Thyroid gland (tissue), 4 donors: ENCODE results near the gene FLII. TPM values are rescaled to one million over a fixed set of nuclear protein-coding genes. Genes with fewer than 3 reads are reported as not detected.
A peak's percentile ranks its signal among the peaks of the same experiment; 100 is the strongest.
"Not testable (repeated sequence)": the region's sequence is repeated elsewhere in the genome, so short reads cannot be mapped to it uniquely, and the experiment has no call there.

ENCODE experiments used
- DNase-seq, 2 donors: peaks; one replicate each; pipeline ENCODE4 v3.0.0-alpha.2; 2019
- H3K27ac ChIP-seq, 3 donors: fragments of 200-600 bp; sonication (generic); 1 replicate in 2 of 3; 2 replicates in 1 of 3; pipeline ENCODE4 v1.5.1; 2016 to 2019; ENCODE audit warnings: mild to moderate bottlenecking in 1 of 3, moderate library complexity in 1 of 3
- H3K27me3 ChIP-seq: fragments of 200-600 bp; sonication (generic); one replicate; pipeline ENCODE4 v1.5.1; 2019
- H3K36me3 ChIP-seq, 2 donors: fragments of 200-600 bp; sonication (generic); one replicate each; pipeline ENCODE4 v1.5.1; 2016 to 2019
- H3K4me1 ChIP-seq, 2 donors: fragments of 200-600 bp; sonication (generic); one replicate each; pipeline ENCODE4 v1.5.1; 2017 to 2019
- H3K4me3 ChIP-seq, 3 donors: fragments of 200-600 bp; sonication (generic); replicated peaks in 1 of 3; 1 replicate in 2 of 3; 2 replicates in 1 of 3; pipeline ENCODE4 v1.5.1; 2016; ENCODE audit warnings: mild to moderate bottlenecking in 1 of 3
- H3K9me3 ChIP-seq: fragments of 200-600 bp; sonication (generic); one replicate; pipeline ENCODE4 v1.5.1; 2017
- CTCF ChIP-seq, 6 experiments: fragments of 200-600 bp in 3 of 6; fragments of 450-650 bp in 3 of 6; sonication (generic) in 3 of 6; IDR thresholded peaks; one replicate each; pipeline ENCODE4 v1.5.1; 2016 to 2019; ENCODE audit warnings: antibody characterized with exemption in 6 of 6, mild to moderate bottlenecking in 2 of 6, inconsistent platforms in 1 of 6, moderate library complexity in 1 of 6
- POLR2A ChIP-seq, 2 donors: fragments of 450-650 bp; IDR thresholded peaks; one replicate each; pipeline ENCODE4 v1.6.1; 2017; ENCODE audit warnings: antibody characterized with exemption in 2 of 2, mild to moderate bottlenecking in 2 of 2, moderate library complexity in 1 of 2
- WGBS, 2 donors: methylation state at CpG; one replicate each; pipeline ENCODE4 v1.1.5; 2017; 5-methylcytosine and 5-hydroxymethylcytosine counted together
- intact Hi-C: fragments of 100-400 bp; cut with DNase I; formaldehyde crosslinking; loops from one replicate; pipeline ENCODE4 v1.15.1; 2023
- total RNA-seq, 4 donors: library from RNA; depleted of rRNA; stranded (reverse); fragments of >200 nt; gene quantifications; one replicate each; pipeline ENCODE4 v1.2.3, GENCODE V29; 2016

FLII gene
- total RNA-seq, 4 donors from 2014 or later = 231 to 259 (median 241) TPM

DNA sequence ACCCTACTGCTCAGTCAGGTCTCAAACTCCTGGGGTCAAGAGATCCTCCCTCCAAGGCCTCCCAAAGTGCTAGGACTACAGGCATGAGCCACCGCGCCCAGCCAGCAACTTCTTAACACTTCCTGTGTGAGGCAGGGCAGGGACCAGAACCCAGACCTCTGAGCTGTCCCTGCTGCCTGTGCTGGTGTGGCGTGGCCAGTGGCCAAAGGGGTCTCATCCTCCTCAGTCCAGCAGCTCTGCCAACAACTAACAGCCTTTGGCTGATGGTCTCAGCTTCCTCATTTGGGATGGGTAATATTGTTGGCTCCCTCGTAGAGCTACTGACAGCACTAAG, 34.5 kb downstream of the FLII start:
- Histone ChIP-seq H3K36me3 (no peaks in the 10 kb centered on the region), H3K4me1 (peaks cover 12% of the 10 kb centered on the region in 2 donors), H3K9me3 (no peaks in the 10 kb centered on the region), H3K4me3 (no peak overlapping the region), H3K27me3 (no peaks in the 10 kb centered on the region), H3K27ac (peak overlapping the region in 1 of 3 donors; percentile 49)
- DNase-seq = no peak
- intact Hi-C loops = no loop called here
- TF ChIP-seq POLR2A (IDR thresholded peaks at IDR 0.05) (no peak), CTCF (IDR thresholded peaks at IDR 0.05) (no peak)
- WGBS, 2 donors = 78 to 93% methylated on average over 3 to 4 of the region's 4 CpGs

DNA sequence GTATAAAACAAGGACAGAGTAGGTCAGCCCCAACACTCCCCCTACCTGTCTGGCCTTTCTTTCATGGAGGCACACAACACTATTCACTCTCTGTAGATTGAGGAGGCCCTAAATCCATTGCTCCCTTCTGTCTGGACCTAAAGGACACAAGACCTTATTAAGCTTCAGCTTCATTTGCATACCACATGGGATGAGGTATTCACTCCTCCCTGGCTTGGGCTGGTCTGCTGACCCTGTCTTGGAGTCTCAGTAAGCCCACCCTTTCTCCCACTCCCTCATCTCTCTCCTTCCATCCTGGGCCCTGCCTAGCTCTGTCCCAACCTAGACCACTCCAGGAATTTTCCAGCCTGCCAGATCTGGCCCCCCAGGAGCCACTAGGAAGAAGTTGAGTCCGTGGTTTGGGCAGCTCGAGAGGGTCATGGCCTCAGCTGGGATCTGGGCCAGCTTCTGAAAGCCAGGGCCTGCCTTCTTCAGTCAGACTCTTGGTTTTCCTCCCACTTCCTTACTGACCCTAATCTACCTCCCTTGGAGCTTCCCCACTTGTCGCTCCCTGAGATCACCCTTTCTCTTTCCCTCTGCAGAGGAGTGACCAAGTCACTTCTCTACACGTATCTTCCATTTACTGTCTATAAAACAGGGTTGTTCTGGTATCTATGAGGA, 39.7 kb downstream of the FLII start:
- Histone ChIP-seq H3K4me1 (peaks cover 0 to 9% of the 10 kb centered on the region in 2 donors), H3K36me3 (no peaks in the 10 kb centered on the region), H3K9me3 (no peaks in the 10 kb centered on the region), H3K27me3 (no peaks in the 10 kb centered on the region), H3K4me3 (no peak overlapping the region), H3K27ac (no peak overlapping the region)
- peak; percentile 22 to 44 for DNase-seq
- intact Hi-C loops = loop anchor here (10.0 kb wide), 1 partner anchor 74 kb away; no protein-coding TSS in a partner anchor
- WGBS, 2 donors = 41% methylated on average over 4 of the region's 4 CpGs
- TF ChIP-seq POLR2A (IDR thresholded peaks at IDR 0.05) (no peak), CTCF (IDR thresholded peaks at IDR 0.05) (no peak)

GRCh38 chr17:18217412-18218015, 41.0 kb downstream of the FLII start:
- 11 to 13% methylated on average over 6 of the region's 6 CpGs for WGBS, 2 donors
- DNase-seq = peak; percentile 77
- Histone ChIP-seq H3K9me3 (no peaks in the 10 kb centered on the region), H3K27me3 (no peaks in the 10 kb centered on the region), H3K27ac (no peak overlapping the region), H3K4me1 (peaks cover 0 to 9% of the 10 kb centered on the region in 2 donors), H3K4me3 (no peak overlapping the region), H3K36me3 (no peaks in the 10 kb centered on the region)
- intact Hi-C loops = loop anchor here (10.0 kb wide), 1 partner anchor 73 kb away; no protein-coding TSS in a partner anchor
- TF ChIP-seq POLR2A (IDR thresholded peaks at IDR 0.05) (no peak), CTCF (IDR thresholded peaks at IDR 0.05) (peak; percentile 73 to 94 (median 86))

GRCh38 chr17:18216906-18217305, 41.6 kb downstream of the FLII start:
- 83 to 84% methylated on average over 11 of the region's 11 CpGs for WGBS, 2 donors
- intact Hi-C loops = loop anchor here (10.0 kb wide), 1 partner anchor 72 kb away; no protein-coding TSS in a partner anchor

DNA sequence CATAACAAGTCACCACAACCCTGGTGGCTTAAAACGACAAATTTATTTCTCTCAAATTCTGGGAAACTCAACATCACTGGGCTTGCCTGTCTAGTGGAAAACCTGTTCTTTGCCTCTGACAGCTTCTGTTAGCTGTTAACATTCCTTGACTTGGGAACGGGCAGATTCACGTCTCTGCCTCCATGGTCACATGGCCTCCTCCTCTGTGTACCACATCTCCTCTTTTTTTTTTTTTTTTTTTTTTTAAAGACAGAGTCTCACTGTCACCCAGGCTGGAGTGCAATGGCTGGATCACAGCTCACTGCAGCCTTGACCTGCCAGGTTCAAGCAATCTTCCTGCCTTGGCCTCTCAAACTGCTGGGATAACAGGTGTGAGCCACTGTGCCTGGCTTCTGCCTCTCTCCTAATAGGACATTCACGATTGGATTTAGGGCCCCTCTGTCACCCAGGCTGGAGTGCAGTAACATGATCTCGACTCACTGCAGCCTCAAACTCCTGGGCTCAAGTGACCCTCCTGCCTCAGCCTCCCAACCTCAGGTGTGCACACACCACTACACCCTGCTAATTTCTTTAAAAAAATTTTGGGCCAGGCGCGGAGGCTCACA, 44.8 kb downstream of the FLII start:
- 77 to 79% methylated on average over 7 of the region's 7 CpGs for WGBS, 2 donors
- intact Hi-C loops = loop anchor here (10.0 kb wide), 1 partner anchor 69 kb away; no protein-coding TSS in a partner anchor
- TF ChIP-seq CTCF (IDR thresholded peaks at IDR 0.05) = no peak
- no peak for TF ChIP-seq POLR2A (IDR thresholded peaks at IDR 0.05)
- Histone ChIP-seq H3K27ac (no peak overlapping the region), H3K36me3 (peaks cover 24 to 25% of the 10 kb centered on the region in 2 donors), H3K27me3 (no peaks in the 10 kb centered on the region), H3K9me3 (no peaks in the 10 kb centered on the region), H3K4me3 (no peak overlapping the region), H3K4me1 (peaks cover 0 to 3% of the 10 kb centered on the region in 2 donors)
- no peak for DNase-seq

More at GRCh38 chr17:18216906-18217305, 41.6 kb downstream of the FLII start:
- not testable (repeated sequence) for H3K9me3 ChIP-seq, H3K27me3 ChIP-seq, H3K4me1 ChIP-seq, H3K27ac ChIP-seq, DNase-seq, H3K4me3 ChIP-seq, H3K36me3 ChIP-seq
